GM18861 (cell line): ENCODE results near the gene RC3H1.
A peak's percentile ranks its signal among the peaks of the same experiment; 100 is the strongest.
"Not testable (repeated sequence)": the region's sequence is repeated elsewhere in the genome, so short reads cannot be mapped to it uniquely, and the experiment has no call there.

ENCODE experiments used
- ATAC-seq: cut with Tn5 transposase; IDR thresholded peaks from one replicate; pipeline ENCODE4 v1.9.1; 2021; ENCODE audit not compliant: unreplicated experiment

RC3H1 gene

DNA sequence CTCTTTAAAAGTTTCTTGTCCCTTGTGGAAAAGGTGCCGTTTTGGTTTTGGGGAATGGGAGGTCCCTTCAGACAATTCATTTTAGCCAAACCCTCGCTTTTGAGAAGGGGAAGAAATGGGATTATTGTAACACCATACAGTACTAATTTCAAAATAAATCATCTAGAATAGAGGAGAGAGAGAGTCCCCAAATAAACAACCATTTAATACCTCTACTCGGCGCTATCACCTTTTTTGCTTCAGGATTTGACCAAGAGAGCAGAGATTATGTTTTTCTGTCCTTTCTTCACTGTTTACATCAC is 770 bp upstream of the RC3H1 start:
- ATAC-seq: no peak

DNA sequence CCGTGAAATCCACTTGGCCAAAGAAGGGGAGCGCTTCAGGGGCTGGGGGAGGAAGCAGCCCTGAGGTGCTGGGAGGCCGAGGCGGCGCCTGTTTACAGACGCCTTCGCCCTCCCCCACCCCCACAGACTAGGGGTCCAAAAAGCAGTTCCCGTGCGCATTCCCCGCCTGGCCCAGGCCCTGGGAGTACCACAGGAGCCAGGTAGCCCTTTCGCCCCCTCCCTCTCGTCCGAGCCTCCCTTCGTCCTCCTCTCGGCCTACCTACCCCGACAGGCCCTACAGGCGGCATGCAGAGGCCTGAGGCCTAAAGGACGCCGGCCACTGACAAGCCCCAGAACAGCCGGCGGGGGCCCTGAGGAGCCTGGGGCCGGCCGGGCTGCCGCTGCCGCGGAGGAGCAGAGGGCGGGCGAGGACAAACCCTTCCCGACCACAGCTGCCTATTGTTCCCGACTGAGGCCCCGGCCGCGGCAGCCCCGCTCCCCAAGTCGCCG is 522 bp downstream of the RC3H1 start:
- peak; percentile 22 for ATAC-seq

GRCh38 chr1:174018565-174018964 is 3.6 kb downstream of the RC3H1 start:
- no peak for ATAC-seq

DNA sequence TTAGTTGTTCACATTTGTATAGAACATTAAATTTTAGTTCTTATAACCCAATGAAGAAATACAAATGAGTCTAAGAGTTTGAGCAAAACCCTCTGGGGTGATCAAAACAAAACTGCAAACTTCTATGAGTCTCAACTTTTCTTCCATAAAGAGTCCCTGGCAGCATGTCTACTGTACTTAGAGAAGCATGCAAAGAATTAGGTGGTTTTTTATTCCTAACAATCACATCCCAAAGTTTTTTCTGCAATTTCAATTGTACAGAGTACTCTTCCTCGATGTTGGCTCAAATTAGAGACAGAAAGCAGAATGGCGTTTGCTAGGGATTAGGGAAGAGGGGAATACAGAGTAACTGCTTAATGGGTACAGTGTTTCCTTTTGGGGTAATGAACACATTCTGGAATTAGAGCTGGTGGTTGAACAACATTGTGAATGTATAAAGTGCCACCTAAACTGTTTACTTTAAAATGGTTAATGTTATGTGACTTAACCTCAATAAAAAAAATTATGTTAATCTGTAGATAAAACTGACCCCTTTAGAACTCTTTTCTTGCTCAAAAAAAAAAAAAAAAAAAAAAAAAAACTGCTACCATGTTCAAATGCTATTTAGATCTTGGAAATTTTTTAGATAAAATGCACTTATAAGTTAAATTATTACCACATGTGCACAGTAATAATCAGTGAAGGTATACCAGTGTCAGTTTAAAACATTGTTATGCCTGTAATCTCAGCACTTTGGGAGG is 4.8 kb downstream of the RC3H1 start:
- no peak for ATAC-seq

GRCh38 chr1:174013864-174014418 is 8.2 kb downstream of the RC3H1 start:
- no peak for ATAC-seq

DNA sequence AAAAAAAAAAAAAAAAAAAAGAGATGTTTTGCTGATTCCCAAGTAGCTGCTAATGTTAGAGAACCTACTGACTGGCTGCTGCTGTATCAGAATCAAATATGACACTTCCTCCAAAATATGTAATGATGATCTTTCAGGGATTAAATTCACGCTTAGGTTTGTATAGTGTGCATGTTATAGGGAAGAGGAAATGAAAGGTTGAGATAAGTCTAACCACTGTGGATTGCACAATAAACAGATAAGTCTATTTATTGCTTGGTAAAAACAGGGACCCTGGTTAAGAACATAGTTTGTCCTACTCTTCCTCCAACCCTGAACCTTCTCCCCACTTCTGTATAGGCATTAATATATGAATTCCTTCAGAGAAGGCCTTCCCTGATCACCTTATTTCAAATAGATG is 13.2 kb downstream of the RC3H1 start:
- no peak for ATAC-seq

- no peak for ATAC-seq
Measured at GRCh38 chr1:174008269-174008668, 13.9 kb downstream of the RC3H1 start.

- ATAC-seq: no peak
Measured at GRCh38 chr1:174007851-174008250, 14.3 kb downstream of the RC3H1 start.

DNA sequence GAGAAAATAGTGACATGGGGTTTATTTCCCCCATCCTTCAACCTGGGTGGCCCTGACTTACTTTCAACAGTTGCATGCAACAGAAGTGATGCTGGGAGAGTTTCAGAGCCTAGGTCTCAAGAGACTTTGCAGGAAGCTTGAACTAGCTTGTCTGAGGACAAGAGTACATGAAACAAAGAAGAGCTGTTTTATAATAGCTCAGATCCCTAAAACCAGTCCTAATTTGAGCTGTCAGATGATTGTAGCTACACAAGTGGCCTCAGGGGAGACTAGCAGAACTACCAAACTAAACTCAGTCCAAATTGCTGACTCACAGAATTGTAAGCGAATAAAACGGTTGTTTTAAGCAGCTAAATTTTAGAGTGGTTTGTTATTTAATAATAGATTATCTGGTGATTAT is 17.1 kb downstream of the RC3H1 start:
- peak; percentile 98 for ATAC-seq

GRCh38 chr1:174003867-174004266 is 18.3 kb downstream of the RC3H1 start:
- no peak for ATAC-seq

DNA sequence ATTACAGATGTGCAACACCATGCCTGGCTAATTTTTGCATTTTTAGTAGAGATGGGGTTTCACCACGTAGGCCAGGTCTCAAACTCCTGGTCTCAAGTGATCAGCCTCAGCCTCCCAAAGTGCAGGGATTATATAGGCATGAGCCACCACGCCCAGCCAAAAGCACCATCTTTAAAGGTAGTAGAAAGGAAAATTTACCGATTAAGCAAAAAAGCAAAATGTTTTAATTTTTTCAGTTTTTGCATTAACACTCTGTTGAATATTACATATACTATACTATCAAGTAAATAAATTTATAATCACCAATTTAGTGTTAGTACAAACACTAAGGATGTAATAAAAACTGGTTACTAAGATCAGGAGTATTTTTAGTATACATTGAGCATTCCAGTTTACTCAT is 20.6 kb downstream of the RC3H1 start:
- ATAC-seq: no peak

- no peak for ATAC-seq
Measured at GRCh38 chr1:174000371-174000770, 21.8 kb downstream of the RC3H1 start.

GRCh38 chr1:173997791-173998190 is 24.4 kb downstream of the RC3H1 start:
- ATAC-seq: no peak

DNA sequence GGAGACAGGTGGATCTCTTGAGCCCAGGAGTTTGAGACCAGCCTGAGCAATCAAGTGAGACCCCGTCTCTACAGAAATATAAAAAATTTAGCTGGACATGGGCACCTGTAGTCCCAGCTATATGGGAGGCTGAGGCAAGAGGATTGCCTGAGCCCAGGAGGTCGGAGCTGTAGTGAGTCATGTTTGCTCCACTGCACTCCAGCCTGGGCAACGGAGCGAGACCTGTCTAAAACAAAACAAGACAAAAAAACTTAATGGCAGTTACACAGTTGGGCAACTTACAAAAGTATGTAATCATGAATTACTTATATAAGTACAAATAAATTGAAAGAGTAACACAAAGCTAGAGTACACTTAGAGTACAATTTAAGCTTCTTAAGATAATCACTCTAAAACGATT is 25.2 kb downstream of the RC3H1 start:
- ATAC-seq: no peak

- ATAC-seq: no peak
Measured at GRCh38 chr1:173995475-173995874, 26.7 kb downstream of the RC3H1 start.

DNA sequence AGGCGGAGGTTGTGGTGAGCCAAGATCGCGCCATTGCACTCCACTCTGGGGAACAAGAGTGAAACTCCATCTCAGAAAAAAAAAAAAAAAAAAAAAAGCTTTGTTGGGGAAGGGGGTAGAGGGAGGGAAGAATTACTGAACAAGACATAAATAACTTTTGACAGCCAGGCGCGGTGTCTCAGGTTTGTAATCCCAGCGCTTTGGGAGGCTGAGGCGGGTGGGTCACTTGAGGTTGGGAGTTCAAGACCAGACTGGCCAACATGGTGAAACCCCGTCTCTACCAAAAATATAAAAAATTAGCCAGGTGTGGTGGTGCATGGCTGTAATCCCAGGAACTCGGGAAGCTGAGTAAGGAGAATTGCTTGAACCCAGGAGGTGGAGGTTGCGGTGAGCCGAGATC is 28.2 kb downstream of the RC3H1 start:
- ATAC-seq: not testable (repeated sequence)

DNA sequence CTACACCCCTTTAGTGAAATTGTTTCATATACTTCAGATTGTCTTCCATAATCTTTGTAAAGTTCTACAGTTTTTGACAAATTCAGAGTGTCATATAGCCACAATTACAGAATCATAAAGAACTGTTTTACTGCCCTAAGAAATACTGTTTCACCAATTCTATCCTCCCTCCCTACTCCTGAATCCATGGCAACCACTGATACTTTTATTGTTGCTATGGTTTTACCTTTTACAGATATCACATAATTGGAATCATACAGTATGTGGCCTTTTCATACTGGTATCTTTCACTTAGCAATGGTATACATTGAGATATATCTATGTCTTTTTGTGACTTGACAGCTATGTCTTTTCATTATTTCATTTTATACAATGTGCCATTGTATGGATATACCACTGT is 34.1 kb downstream of the RC3H1 start:
- ATAC-seq: no peak

DNA sequence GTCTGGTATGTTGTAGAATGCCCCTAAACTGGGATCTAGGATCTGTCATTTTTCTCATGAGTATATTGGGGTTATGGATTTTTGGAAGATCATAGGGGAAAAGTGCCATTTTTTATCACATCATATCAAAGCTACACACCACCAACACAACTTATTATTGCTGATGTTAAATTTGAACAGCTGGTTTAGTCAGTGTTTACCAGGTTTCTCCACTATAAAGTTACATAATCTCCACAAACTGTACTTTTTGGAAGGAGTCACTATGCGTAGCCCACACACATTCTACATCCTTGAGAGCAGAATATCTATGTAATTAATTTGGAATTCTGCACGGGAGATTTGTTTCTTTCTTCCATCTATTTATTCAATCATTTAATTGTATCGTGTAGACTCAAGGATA is 35.2 kb downstream of the RC3H1 start:
- no peak for ATAC-seq

GRCh38 chr1:173970252-173970651 is 51.9 kb downstream of the RC3H1 start:
- ATAC-seq: no peak

DNA sequence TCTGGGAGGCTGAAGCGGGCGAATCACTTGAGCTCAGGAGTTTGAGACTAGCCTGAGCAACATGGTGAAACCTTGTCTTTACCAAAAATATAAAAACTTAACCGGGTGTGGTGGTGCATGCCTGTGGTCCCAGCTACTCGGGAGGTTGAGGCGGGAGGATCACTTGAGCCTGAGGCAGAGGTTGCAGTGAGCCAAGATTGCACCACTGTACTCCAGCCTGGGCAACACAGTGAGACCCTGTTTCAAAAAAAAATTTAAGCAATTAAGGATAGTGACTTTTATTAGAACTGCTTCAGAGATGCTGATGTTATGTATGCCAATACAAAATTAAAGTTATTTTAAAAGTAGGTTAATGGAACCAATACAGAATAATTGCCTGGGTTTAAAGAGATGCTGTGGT is 56.3 kb downstream of the RC3H1 start:
- not testable (repeated sequence) for ATAC-seq

DNA sequence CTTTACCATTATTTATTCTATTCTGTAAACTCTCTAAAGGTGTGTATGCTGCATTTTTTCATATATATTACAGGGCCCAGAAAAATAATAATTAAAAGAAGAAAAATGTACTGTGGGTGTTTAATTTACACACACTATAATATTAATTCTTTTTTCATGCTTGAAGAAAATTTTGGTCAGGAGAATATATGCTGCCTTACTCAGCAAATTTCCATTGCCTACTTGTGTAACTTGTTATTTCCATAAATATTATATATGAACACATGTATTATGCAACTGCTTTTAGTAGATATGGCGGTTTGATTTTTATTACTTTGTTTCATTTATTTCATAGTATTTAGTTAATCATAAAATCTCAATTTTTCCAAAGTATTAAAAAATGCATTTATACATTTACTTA is 58.7 kb downstream of the RC3H1 start:
- ATAC-seq: no peak

DNA sequence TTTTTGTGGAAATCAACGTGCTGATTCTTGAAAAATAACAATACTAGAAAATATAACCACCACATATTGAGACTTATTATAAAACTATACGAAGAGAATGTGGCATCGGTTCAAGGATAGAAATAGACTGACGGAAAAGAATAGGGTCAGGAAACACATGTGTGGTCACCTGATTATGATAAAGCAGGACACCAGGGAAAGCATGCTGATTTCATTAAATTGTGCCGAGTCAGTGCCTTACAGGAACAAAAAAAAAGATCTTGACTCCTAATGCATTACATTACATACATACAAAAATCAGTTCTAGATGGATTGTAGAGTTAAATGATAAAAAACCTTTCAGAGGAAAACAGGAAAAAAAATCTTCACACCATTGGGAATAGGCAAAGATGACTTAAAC is 61.5 kb downstream of the RC3H1 start:
- ATAC-seq: no peak

DNA sequence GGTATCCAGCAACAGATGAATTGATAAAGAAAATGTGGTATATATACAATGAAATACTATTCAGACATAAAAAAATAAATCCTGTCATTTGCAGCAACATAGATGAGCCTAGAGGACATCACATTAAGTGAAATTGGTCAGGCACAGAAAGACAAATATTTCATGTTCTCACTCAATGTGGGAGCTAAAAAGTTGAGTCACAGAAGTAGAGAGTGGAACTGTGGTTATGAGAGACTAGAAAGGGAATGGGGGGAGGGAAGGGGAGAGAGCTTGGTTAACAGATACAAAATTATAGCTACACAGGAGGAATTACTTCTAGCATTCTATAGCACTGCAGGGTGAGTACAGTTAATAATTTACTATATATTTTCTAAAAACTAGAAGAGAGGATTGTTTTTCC is 68.0 kb downstream of the RC3H1 start:
- no peak for ATAC-seq
